Measurements from ENCODE around the gene PLK3.

DNA sequence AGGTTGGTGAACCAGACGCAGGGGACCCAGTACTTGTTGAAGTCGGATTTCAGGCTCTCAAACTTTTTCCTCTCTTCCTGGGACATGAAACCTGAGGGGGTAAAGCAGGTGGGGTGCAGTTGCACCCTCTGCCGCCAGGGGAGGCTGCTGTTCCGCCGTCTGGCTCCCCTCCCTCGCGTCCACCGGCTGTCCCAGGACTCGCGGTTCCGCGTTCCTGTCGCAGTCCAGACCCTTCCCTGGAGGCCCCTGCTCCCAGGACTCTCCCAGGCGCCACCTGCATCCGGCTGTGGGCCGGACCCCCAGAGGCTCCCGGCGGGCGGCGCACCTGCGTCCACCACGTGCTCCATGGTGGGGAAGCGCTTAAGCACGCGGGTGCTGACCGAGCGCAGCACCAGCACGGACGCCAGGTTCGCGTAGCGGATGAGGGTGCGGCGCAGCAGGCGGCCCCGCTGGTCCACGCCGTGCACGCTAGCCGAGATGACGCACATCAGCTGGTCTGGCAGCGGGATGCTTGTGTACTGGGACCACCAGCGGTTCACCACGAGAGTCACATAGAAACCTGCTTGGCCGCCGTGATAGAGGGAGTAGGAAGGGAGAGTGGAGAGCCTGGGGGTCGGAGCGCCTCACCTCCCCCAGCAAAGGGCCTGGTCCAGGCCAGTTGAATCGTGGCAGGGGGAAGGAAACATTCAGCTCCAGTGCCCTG is 13.9 kb upstream of the PLK3 start:
- TF ChIP-seq, protein P1, sequence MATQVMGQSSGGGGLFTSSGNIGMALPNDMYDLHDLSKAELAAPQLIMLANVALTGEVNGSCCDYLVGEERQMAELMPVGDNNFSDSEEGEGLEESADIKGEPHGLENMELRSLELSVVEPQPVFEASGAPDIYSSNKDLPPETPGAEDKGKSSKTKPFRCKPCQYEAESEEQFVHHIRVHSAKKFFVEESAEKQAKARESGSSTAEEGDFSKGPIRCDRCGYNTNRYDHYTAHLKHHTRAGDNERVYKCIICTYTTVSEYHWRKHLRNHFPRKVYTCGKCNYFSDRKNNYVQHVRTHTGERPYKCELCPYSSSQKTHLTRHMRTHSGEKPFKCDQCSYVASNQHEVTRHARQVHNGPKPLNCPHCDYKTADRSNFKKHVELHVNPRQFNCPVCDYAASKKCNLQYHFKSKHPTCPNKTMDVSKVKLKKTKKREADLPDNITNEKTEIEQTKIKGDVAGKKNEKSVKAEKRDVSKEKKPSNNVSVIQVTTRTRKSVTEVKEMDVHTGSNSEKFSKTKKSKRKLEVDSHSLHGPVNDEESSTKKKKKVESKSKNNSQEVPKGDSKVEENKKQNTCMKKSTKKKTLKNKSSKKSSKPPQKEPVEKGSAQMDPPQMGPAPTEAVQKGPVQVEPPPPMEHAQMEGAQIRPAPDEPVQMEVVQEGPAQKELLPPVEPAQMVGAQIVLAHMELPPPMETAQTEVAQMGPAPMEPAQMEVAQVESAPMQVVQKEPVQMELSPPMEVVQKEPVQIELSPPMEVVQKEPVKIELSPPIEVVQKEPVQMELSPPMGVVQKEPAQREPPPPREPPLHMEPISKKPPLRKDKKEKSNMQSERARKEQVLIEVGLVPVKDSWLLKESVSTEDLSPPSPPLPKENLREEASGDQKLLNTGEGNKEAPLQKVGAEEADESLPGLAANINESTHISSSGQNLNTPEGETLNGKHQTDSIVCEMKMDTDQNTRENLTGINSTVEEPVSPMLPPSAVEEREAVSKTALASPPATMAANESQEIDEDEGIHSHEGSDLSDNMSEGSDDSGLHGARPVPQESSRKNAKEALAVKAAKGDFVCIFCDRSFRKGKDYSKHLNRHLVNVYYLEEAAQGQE (IDR thresholded peaks at IDR 0.05; ENCODE audit: insufficient replicate concordance, low read depth) = peak; percentile 14
- TF ChIP-seq, protein P2, sequence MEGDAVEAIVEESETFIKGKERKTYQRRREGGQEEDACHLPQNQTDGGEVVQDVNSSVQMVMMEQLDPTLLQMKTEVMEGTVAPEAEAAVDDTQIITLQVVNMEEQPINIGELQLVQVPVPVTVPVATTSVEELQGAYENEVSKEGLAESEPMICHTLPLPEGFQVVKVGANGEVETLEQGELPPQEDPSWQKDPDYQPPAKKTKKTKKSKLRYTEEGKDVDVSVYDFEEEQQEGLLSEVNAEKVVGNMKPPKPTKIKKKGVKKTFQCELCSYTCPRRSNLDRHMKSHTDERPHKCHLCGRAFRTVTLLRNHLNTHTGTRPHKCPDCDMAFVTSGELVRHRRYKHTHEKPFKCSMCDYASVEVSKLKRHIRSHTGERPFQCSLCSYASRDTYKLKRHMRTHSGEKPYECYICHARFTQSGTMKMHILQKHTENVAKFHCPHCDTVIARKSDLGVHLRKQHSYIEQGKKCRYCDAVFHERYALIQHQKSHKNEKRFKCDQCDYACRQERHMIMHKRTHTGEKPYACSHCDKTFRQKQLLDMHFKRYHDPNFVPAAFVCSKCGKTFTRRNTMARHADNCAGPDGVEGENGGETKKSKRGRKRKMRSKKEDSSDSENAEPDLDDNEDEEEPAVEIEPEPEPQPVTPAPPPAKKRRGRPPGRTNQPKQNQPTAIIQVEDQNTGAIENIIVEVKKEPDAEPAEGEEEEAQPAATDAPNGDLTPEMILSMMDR (IDR thresholded peaks at IDR 0.05; ENCODE audit: insufficient read depth, low read length) = peak; percentile 98
- peak; percentile 87 for TF ChIP-seq POLR2AphosphoS5 (IDR thresholded peaks at IDR 0.05; ENCODE audit: low read depth)
- TF ChIP-seq SPI1 (IDR thresholded peaks at IDR 0.05; ENCODE audit: borderline replicate concordance, low read depth) = peak; percentile 11; the same call in 1 of the 2 replicates
